Measurements from ENCODE around the gene OXER1. TPM values are rescaled to one million over a fixed set of nuclear protein-coding genes. Genes with fewer than 3 reads are reported as not detected.

Gene OXER1
- total and polyA plus RNA-seq, 2 of the 13 experiments (the other 11 are each of a cell fraction or from before 2014, with no cell fraction given): 8.0 to 9.0 TPM

DNA sequence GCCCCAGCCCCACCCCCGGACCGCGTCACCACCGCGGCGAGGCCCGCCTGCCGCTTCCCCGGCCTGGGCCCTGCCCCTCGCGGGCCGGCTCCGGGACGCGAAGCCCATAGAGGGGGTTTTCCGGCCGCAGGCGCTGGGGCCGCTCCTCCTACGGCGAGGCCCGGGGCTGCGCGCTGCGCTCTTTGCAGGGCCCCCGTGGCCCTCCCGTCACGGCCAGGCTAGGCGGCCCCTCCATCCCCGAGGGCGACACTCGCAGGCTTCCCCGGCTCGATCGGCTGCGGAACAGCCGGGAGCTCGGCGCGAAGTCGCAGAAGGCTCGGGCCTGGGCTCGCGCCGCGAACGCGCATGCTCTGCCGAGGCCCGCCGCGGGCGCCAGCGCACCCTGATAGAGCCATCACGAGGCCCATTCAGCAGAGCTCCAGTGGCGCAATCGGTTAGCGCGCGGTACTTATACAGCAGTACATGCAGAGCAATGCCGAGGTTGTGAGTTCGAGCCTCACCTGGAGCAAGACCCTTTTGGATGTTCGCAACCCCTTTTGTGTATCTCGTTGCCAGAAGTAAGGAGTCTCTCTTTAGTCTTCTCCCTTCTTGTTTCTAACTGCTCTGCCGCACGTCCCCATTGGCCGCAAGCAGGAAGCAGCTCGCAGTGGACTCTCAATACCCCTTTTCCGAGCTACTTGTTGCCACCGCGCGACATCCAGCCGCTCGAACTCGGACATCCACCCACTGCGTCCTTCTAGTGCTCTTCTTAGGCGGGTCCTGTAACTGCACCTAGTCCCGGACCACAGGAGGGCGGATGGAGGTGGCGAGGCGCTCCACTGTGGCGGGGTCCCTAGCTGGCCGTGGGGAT lies 46.4 kb upstream of the OXER1 start (continued):
- TF ChIP-seq EP300 (IDR thresholded peaks at IDR 0.05; ENCODE audit: low read depth in 2 of 2, low read length in 2 of 2) (peak; percentile 34 to 36; a peak in 2 of 4 replicates), EP300 (CRISPR knock-in tag; IDR thresholded peaks at IDR 0.05; ENCODE audit: borderline replicate concordance) (no peak; the same call in 1 of the 2 replicates), BHLHE40 (IDR thresholded peaks at IDR 0.05; ENCODE audit: low read length) (no peak; the same call in 1 of the 2 replicates), PAX8 (CRISPR knock-in tag; IDR thresholded peaks at IDR 0.05; ENCODE audit: borderline replicate concordance) (no peak; the same call in 1 of the 2 replicates), MZF1 (CRISPR knock-in tag; IDR thresholded peaks at IDR 0.05; ENCODE audit: borderline replicate concordance) (peak; percentile 77; the same call in 1 of the 2 replicates), DPF2 (CRISPR knock-in tag; IDR thresholded peaks at IDR 0.05; ENCODE audit: borderline replicate concordance, low read depth) (no peak), PLRG1 (conservative IDR thresholded peaks at IDR 0.05) (no peak), ZNF446 (CRISPR knock-in tag; IDR thresholded peaks at IDR 0.05) (peak; percentile 88), ZNF224 (CRISPR knock-in tag; IDR thresholded peaks at IDR 0.05) (peak; percentile 80), ZNF747 (CRISPR knock-in tag; IDR thresholded peaks at IDR 0.05; ENCODE audit: borderline replicate concordance) (peak; percentile 92)
- TF ChIP-seq, protein P1, sequence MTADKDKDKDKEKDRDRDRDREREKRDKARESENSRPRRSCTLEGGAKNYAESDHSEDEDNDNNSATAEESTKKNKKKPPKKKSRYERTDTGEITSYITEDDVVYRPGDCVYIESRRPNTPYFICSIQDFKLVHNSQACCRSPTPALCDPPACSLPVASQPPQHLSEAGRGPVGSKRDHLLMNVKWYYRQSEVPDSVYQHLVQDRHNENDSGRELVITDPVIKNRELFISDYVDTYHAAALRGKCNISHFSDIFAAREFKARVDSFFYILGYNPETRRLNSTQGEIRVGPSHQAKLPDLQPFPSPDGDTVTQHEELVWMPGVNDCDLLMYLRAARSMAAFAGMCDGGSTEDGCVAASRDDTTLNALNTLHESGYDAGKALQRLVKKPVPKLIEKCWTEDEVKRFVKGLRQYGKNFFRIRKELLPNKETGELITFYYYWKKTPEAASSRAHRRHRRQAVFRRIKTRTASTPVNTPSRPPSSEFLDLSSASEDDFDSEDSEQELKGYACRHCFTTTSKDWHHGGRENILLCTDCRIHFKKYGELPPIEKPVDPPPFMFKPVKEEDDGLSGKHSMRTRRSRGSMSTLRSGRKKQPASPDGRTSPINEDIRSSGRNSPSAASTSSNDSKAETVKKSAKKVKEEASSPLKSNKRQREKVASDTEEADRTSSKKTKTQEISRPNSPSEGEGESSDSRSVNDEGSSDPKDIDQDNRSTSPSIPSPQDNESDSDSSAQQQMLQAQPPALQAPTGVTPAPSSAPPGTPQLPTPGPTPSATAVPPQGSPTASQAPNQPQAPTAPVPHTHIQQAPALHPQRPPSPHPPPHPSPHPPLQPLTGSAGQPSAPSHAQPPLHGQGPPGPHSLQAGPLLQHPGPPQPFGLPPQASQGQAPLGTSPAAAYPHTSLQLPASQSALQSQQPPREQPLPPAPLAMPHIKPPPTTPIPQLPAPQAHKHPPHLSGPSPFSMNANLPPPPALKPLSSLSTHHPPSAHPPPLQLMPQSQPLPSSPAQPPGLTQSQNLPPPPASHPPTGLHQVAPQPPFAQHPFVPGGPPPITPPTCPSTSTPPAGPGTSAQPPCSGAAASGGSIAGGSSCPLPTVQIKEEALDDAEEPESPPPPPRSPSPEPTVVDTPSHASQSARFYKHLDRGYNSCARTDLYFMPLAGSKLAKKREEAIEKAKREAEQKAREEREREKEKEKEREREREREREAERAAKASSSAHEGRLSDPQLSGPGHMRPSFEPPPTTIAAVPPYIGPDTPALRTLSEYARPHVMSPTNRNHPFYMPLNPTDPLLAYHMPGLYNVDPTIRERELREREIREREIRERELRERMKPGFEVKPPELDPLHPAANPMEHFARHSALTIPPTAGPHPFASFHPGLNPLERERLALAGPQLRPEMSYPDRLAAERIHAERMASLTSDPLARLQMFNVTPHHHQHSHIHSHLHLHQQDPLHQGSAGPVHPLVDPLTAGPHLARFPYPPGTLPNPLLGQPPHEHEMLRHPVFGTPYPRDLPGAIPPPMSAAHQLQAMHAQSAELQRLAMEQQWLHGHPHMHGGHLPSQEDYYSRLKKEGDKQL (CRISPR knock-in tag; IDR thresholded peaks at IDR 0.05; ENCODE audit: low read depth): no peak; the same call in 1 of the 2 replicates
- TF ChIP-seq, protein P2, sequence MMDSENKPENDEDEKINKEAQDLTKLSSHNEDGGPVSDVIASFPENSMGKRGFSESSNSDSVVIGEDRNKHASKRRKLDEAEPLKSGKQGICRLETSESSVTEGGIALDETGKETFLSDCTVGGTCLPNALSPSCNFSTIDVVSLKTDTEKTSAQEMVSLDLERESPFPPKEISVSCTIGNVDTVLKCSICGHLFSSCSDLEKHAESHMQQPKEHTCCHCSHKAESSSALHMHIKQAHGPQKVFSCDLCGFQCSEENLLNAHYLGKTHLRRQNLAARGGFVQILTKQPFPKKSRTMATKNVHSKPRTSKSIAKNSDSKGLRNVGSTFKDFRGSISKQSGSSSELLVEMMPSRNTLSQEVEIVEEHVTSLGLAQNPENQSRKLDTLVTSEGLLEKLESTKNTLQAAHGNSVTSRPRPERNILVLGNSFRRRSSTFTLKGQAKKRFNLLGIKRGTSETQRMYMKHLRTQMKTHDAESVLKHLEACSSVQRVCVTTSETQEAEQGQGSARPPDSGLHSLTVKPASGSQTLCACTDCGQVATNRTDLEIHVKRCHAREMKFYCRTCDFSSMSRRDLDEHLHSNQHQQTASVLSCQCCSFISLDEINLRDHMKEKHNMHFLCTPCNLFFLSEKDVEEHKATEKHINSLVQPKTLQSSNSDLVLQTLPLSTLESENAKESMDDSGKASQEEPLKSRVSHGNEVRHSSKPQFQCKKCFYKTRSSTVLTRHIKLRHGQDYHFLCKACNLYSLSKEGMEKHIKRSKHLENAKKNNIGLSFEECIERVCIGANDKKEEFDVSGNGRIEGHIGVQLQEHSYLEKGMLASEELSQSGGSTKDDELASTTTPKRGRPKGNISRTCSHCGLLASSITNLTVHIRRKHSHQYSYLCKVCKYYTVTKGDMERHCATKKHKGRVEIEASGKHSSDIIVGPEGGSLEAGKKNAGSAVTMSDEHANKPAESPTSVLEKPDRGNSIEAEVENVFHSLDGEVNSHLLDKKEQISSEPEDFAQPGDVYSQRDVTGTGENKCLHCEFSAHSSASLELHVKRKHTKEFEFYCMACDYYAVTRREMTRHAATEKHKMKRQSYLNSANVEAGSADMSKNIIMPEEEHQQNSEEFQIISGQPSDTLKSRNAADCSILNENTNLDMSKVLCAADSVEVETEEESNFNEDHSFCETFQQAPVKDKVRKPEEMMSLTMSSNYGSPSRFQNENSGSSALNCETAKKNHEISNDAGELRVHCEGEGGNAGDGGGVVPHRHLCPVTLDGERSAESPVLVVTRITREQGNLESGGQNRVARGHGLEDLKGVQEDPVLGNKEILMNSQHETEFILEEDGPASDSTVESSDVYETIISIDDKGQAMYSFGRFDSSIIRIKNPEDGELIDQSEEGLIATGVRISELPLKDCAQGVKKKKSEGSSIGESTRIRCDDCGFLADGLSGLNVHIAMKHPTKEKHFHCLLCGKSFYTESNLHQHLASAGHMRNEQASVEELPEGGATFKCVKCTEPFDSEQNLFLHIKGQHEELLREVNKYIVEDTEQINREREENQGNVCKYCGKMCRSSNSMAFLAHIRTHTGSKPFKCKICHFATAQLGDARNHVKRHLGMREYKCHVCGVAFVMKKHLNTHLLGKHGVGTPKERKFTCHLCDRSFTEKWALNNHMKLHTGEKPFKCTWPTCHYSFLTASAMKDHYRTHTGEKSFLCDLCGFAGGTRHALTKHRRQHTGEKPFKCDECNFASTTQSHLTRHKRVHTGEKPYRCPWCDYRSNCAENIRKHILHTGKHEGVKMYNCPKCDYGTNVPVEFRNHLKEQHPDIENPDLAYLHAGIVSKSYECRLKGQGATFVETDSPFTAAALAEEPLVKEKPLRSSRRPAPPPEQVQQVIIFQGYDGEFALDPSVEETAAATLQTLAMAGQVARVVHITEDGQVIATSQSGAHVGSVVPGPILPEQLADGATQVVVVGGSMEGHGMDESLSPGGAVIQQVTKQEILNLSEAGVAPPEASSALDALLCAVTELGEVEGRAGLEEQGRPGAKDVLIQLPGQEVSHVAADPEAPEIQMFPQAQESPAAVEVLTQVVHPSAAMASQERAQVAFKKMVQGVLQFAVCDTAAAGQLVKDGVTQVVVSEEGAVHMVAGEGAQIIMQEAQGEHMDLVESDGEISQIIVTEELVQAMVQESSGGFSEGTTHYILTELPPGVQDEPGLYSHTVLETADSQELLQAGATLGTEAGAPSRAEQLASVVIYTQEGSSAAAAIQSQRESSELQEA (CRISPR knock-in tag; IDR thresholded peaks at IDR 0.05; ENCODE audit: not compliant biosample characterization): peak; percentile 90
- TF ChIP-seq, protein P3, sequence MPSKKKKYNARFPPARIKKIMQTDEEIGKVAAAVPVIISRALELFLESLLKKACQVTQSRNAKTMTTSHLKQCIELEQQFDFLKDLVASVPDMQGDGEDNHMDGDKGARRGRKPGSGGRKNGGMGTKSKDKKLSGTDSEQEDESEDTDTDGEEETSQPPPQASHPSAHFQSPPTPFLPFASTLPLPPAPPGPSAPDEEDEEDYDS (CRISPR knock-in tag; IDR thresholded peaks at IDR 0.05): peak; percentile 91
- TF ChIP-seq, protein P4, sequence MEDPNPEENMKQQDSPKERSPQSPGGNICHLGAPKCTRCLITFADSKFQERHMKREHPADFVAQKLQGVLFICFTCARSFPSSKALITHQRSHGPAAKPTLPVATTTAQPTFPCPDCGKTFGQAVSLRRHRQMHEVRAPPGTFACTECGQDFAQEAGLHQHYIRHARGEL (CRISPR knock-in tag; IDR thresholded peaks at IDR 0.05): no peak
